CD4-positive, alpha-beta T cell (primary cell): ENCODE measurements around the gene RAPGEF2. TPM values are rescaled to one million over a fixed set of nuclear protein-coding genes. Genes with fewer than 3 reads are reported as not detected.

ENCODE experiments used
- ATAC-seq: fragments of 200-7000 bp; cut with Tn5 transposase; one replicate; pipeline ENCODE4 v1.10.0; 2022; ENCODE audit warnings: mild to moderate bottlenecking; ENCODE audit not compliant: poor library complexity
- CTCF ChIA-PET: fragments of 350-600 bp; sonication (Branson Sonifier 250); formaldehyde crosslinking; loops from one replicate; lab custom pipeline; 2021; ENCODE audit warnings: antibody characterized with exemption, inconsistent platforms; lab: Charles Lee
- POLR2A ChIA-PET: fragments of 350-600 bp; sonication (Branson Sonifier 250); formaldehyde crosslinking; loops from one replicate; lab custom pipeline; 2021; ENCODE audit warnings: antibody characterized with exemption, inconsistent platforms; lab: Charles Lee
- DNase-seq, 14 experiments: peaks; one replicate each; pipeline ENCODE4 v3.0.0-alpha.2; 2013 to 2020; ENCODE audit warnings: mixed read lengths in 2 of 14
- H3K27ac ChIP-seq, 2 donors: one replicate each; pipeline versions ENCODE4 v1.5.1 to v1.7.0; 2013; ENCODE audit warnings: low read length in 2 of 2, low read depth in 1 of 2, mild to moderate bottlenecking in 1 of 2
- H3K27me3 ChIP-seq, 2 experiments: 1 replicate in 1 of 2; 2 replicates in 1 of 2; pipeline versions ENCODE4 v1.6.1 to v1.7.0; 2013; ENCODE audit warnings: low read length in 2 of 2, control low read depth in 1 of 2, mild to moderate bottlenecking in 1 of 2, moderate library complexity in 1 of 2; ENCODE audit not compliant: insufficient read depth in 2 of 2, control insufficient read depth in 1 of 2
- H3K36me3 ChIP-seq: one replicate; pipeline ENCODE4 v1.6.1; 2013; ENCODE audit warnings: low read length, control low read depth; ENCODE audit not compliant: insufficient read depth
- H3K4me1 ChIP-seq: one replicate; pipeline ENCODE4 v1.6.1; 2013; ENCODE audit warnings: low read length, control low read depth; ENCODE audit not compliant: insufficient read depth
- H3K4me3 ChIP-seq: one replicate; pipeline ENCODE4 v1.5.1; 2013; ENCODE audit warnings: mild to moderate bottlenecking, low read length, moderate library complexity
- H3K9me3 ChIP-seq, 2 experiments: 1 replicate in 1 of 2; 2 replicates in 1 of 2; pipeline versions ENCODE4 v1.6.1 to v1.7.0; 2013; ENCODE audit warnings: low read length in 2 of 2, mild to moderate bottlenecking in 2 of 2, control low read depth in 1 of 2, moderate library complexity in 1 of 2; ENCODE audit not compliant: control insufficient read depth in 1 of 2, insufficient read depth in 1 of 2
- H3K27ac Mint-ChIP-seq: one replicate; pipeline ENCODE4 v1.8.0; 2020; ENCODE audit warnings: mixed read lengths
- H3K27me3 Mint-ChIP-seq: one replicate; pipeline ENCODE4 v1.8.0; 2021; ENCODE audit warnings: mixed read lengths
- H3K36me3 Mint-ChIP-seq: one replicate; pipeline ENCODE4 v1.8.0; 2021; ENCODE audit warnings: low read depth, mixed read lengths
- H3K4me1 Mint-ChIP-seq: one replicate; pipeline ENCODE4 v1.8.0; 2021; ENCODE audit warnings: low read depth, mixed read lengths
- H3K4me3 Mint-ChIP-seq: one replicate; pipeline ENCODE4 v1.8.0; 2020; ENCODE audit warnings: mild to moderate bottlenecking, mixed read lengths
- H3K9me3 Mint-ChIP-seq: one replicate; pipeline ENCODE4 v1.8.0; 2020; ENCODE audit warnings: mixed read lengths
- intact Hi-C, 2 experiments: fragments of 100-400 bp; cut with DNase I in 1 of 2; cut with micrococcal nuclease in 1 of 2; formaldehyde crosslinking; loops; one replicate each; pipeline versions ENCODE4 v1.15.1 to v1.9.0; 2023 to 2025; cut with DNase I, micrococcal nuclease
- total RNA-seq, 174 experiments: library from RNA in 2 of 174; stranded (reverse) in 2 of 174; gene quantifications; one replicate each; pipeline ENCODE4 v1.2.3 and lab custom pipeline; 2021 to 2026
- TF ChIP-seq, protein P1 (sequence below): fragments of 200-600 bp; IDR thresholded peaks from one replicate; pipeline ENCODE4 v1.8.0; 2022; ENCODE audit warnings: antibody characterized with exemption, mild to moderate bottlenecking

The RAPGEF2 gene
- total RNA-seq, 2 experiments from 2014 or later = 25.6 to 26.4 TPM

DNA sequence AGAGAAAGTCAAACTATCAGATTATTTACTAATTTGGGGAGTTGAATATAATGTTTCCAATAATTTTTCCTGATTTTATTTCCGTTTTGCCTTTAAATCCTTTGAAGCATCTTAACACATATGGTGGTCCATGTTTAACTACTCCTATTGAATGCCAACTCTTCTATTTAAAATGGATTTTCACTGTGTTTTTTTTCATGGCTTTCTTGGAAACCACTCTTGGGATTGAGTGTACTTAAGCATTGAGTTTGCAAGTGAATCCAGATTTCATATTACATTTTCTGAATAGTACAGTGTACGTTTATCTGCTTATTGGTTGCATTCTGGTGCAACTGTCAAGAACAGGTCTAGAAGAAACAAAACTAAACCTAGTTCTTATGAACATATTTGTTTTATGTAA lies 45.6 kb downstream of the RAPGEF2 start:
- H3K27ac Mint-ChIP-seq = no peak overlapping the region
- ChIA-PET POLR2A (no interaction called here), CTCF (no interaction called here)
- peaks cover 15% of the 10 kb centered on the region for H3K4me1 Mint-ChIP-seq
- Histone ChIP-seq H3K27me3 (no peaks in the 10 kb centered on the region), H3K4me1 (no peaks in the 10 kb centered on the region), H3K36me3 (no peaks in the 10 kb centered on the region), H3K27ac (no peak overlapping the region), H3K9me3 (no peaks in the 10 kb centered on the region), H3K4me3 (no peak overlapping the region)
- DNase-seq (no peak), ATAC-seq (no peak)
- no peaks in the 10 kb centered on the region for H3K9me3 Mint-ChIP-seq
- intact Hi-C loops = no loop called here
- H3K36me3 Mint-ChIP-seq = no peaks in the 10 kb centered on the region
- TF ChIP-seq, protein P1, sequence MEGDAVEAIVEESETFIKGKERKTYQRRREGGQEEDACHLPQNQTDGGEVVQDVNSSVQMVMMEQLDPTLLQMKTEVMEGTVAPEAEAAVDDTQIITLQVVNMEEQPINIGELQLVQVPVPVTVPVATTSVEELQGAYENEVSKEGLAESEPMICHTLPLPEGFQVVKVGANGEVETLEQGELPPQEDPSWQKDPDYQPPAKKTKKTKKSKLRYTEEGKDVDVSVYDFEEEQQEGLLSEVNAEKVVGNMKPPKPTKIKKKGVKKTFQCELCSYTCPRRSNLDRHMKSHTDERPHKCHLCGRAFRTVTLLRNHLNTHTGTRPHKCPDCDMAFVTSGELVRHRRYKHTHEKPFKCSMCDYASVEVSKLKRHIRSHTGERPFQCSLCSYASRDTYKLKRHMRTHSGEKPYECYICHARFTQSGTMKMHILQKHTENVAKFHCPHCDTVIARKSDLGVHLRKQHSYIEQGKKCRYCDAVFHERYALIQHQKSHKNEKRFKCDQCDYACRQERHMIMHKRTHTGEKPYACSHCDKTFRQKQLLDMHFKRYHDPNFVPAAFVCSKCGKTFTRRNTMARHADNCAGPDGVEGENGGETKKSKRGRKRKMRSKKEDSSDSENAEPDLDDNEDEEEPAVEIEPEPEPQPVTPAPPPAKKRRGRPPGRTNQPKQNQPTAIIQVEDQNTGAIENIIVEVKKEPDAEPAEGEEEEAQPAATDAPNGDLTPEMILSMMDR = no peak
- no peaks in the 10 kb centered on the region for H3K27me3 Mint-ChIP-seq
- H3K4me3 Mint-ChIP-seq = no peak overlapping the region

DNA sequence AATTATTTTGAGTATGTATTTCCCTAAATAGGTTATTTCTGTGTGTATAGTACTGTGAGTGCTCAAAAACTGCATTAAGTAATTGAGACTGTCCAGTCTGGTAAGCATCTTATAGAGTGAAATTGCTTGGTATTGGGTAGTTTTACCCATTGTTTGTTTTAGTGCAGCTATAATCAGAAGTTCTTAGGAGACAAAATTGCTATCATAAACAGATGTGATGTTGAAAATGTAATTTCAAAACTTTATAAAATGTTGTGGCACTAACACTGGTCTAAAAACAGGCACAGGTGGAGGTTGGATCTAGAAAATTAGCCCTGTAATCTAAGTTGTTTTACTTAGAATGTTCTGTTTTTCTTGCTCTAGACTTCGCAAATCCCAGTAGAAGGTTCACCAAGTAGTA lies 46.8 kb downstream of the RAPGEF2 start:
- H3K27me3 Mint-ChIP-seq = no peaks in the 10 kb centered on the region

DNA sequence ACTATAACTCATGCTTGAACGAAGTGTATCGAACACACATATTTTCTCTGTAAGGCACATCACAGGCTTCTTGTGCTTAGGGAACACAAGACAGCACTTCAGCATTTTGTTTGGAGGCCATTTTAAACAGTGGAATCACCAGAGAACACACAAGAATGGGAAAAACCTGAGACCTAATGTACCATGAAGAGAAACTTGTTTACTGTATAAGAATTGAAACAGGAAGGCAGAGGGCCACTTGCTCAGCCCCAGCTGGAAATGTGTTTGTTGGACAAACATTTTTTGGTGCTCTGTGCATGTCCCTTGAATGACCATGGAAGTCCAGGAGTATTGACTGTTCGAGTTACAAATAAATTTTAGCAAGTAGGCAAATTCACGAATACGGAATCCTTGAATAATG lies 47.5 kb downstream of the RAPGEF2 start:
- POLR2A ChIA-PET = no interaction called here

More for the DNA sequence above, 46.8 kb downstream of the RAPGEF2 start:
- no peaks in the 10 kb centered on the region for H3K36me3 ChIP-seq
- Mint-ChIP-seq H3K36me3 (no peaks in the 10 kb centered on the region), H3K9me3 (no peaks in the 10 kb centered on the region), H3K4me3 (no peak overlapping the region), H3K4me1 (peaks cover 5% of the 10 kb centered on the region), H3K27ac (no peak overlapping the region)
- ChIA-PET CTCF (no interaction called here), POLR2A (no interaction called here)
- TF ChIP-seq, protein P1 = no peak
- DNase-seq = no peak
- no peaks in the 10 kb centered on the region for H3K27me3 ChIP-seq
- H3K9me3 ChIP-seq = no peaks in the 10 kb centered on the region
- no peak overlapping the region for H3K4me3 ChIP-seq
- intact Hi-C loops = no loop called here
- H3K27ac ChIP-seq = no peak overlapping the region
- H3K4me1 ChIP-seq = no peaks in the 10 kb centered on the region
- no peak for ATAC-seq

More for the DNA sequence above, 47.5 kb downstream of the RAPGEF2 start:
- Histone ChIP-seq H3K36me3 (no peaks in the 10 kb centered on the region), H3K27ac (no peak overlapping the region), H3K9me3 (no peaks in the 10 kb centered on the region), H3K27me3 (no peaks in the 10 kb centered on the region), H3K4me3 (no peak overlapping the region), H3K4me1 (no peaks in the 10 kb centered on the region)
- DNase-seq (no peak), ATAC-seq (no peak)
- H3K27me3 Mint-ChIP-seq = no peaks in the 10 kb centered on the region
- H3K4me3 Mint-ChIP-seq = no peak overlapping the region
- H3K36me3 Mint-ChIP-seq = no peaks in the 10 kb centered on the region
- peaks cover 4% of the 10 kb centered on the region for H3K4me1 Mint-ChIP-seq
- no peaks in the 10 kb centered on the region for H3K9me3 Mint-ChIP-seq
- no peak overlapping the region for H3K27ac Mint-ChIP-seq
- intact Hi-C loops = no loop called here
- CTCF ChIA-PET = interaction anchor here (1.6 kb wide), 1 partner anchor 25 kb away, joined by 3 read pairs; no protein-coding TSS in a partner anchor
- TF ChIP-seq, protein P1 = no peak
